Trophoblast cell (in vitro differentiated cells and primary cell): ENCODE measurements around the gene NAXE.

Experiments
- DNase-seq, 2 donors: peaks; one replicate each; pipeline ENCODE4 v3.0.0-alpha.2; 2016
- H2AFZ ChIP-seq: 2 replicates; pipeline ENCODE4 v1.6.1; 2013; ENCODE audit warnings: low read length, moderate library complexity, mild to moderate bottlenecking; ENCODE audit not compliant: insufficient read depth, poor library complexity
- H2AK5ac ChIP-seq: 2 replicates; pipeline ENCODE4 v1.6.1; 2013; ENCODE audit warnings: mild to moderate bottlenecking, low read length
- H2BK120ac ChIP-seq: 2 replicates; pipeline ENCODE4 v1.6.1; 2013; ENCODE audit warnings: low read length, mild to moderate bottlenecking, moderate library complexity; ENCODE audit not compliant: insufficient read depth, poor library complexity
- H2BK12ac ChIP-seq: 2 replicates; pipeline ENCODE4 v1.6.1; 2013; ENCODE audit warnings: mild to moderate bottlenecking, low read length, moderate library complexity
- H2BK5ac ChIP-seq: 2 replicates; pipeline ENCODE4 v1.6.1; 2013; ENCODE audit warnings: low read length, low read depth, moderate library complexity, mild to moderate bottlenecking; ENCODE audit not compliant: poor library complexity
- H3K14ac ChIP-seq: 2 replicates; pipeline ENCODE4 v1.6.1; 2013; ENCODE audit warnings: mild to moderate bottlenecking, low read length
- H3K18ac ChIP-seq: 2 replicates; pipeline ENCODE4 v1.6.1; 2013; ENCODE audit warnings: mild to moderate bottlenecking, low read length
- H3K23ac ChIP-seq: 2 replicates; pipeline ENCODE4 v1.6.1; 2013; ENCODE audit warnings: low read length
- H3K27ac ChIP-seq: 2 replicates; pipeline ENCODE4 v1.5.1; 2013; ENCODE audit warnings: low read depth, mild to moderate bottlenecking, inconsistent platforms, low read length, moderate library complexity
- H3K27me3 ChIP-seq: 2 replicates; pipeline ENCODE4 v1.6.1; 2013; ENCODE audit warnings: inconsistent platforms, mild to moderate bottlenecking, low read length, moderate library complexity; ENCODE audit not compliant: insufficient read depth
- H3K36me3 ChIP-seq, 2 experiments: 1 replicate in 1 of 2; 2 replicates in 1 of 2; pipeline ENCODE4 v1.6.1; 2013; ENCODE audit warnings: low read length in 2 of 2, mild to moderate bottlenecking in 2 of 2, moderate library complexity in 1 of 2; ENCODE audit not compliant: insufficient read depth in 2 of 2, control insufficient read depth in 1 of 2
- H3K4ac ChIP-seq: 2 replicates; pipeline ENCODE4 v1.6.1; 2013; ENCODE audit warnings: low read depth, mild to moderate bottlenecking, low read length, moderate library complexity
- H3K4me1 ChIP-seq, 2 experiments: 1 replicate in 1 of 2; 2 replicates in 1 of 2; pipeline ENCODE4 v1.6.1; 2013; ENCODE audit warnings: low read length in 2 of 2, mild to moderate bottlenecking in 2 of 2, moderate library complexity in 1 of 2; ENCODE audit not compliant: insufficient read depth in 2 of 2, control insufficient read depth in 1 of 2
- H3K4me2 ChIP-seq: 2 replicates; pipeline ENCODE4 v1.6.1; 2013; ENCODE audit warnings: inconsistent platforms, mild to moderate bottlenecking, low read length, moderate library complexity
- H3K4me3 ChIP-seq: 2 replicates; pipeline ENCODE4 v1.5.1; 2013; ENCODE audit warnings: mild to moderate bottlenecking, low read depth, low read length, inconsistent platforms
- H3K79me1 ChIP-seq: one replicate; pipeline ENCODE4 v1.6.1; 2013; ENCODE audit warnings: low read length
- H3K79me2 ChIP-seq: 2 replicates; pipeline ENCODE4 v1.6.1; 2013; ENCODE audit warnings: low read length, mild to moderate bottlenecking; ENCODE audit not compliant: control insufficient read depth, insufficient read depth, poor library complexity
- H3K9ac ChIP-seq: 2 replicates; pipeline ENCODE4 v1.6.1; 2013; ENCODE audit warnings: mild to moderate bottlenecking, low read length
- H3K9me3 ChIP-seq: 2 replicates; pipeline ENCODE4 v1.6.1; 2013; ENCODE audit warnings: low read depth, mild to moderate bottlenecking, control low read depth, inconsistent platforms, low read length; ENCODE audit not compliant: insufficient read depth
- H4K12ac ChIP-seq: 2 replicates; pipeline ENCODE4 v1.6.1; 2013; ENCODE audit warnings: low read depth, mild to moderate bottlenecking, low read length, moderate library complexity
- H4K8ac ChIP-seq: 2 replicates; pipeline ENCODE4 v1.6.1; 2013; ENCODE audit warnings: low read depth, mild to moderate bottlenecking, low read length, moderate library complexity
- H4K91ac ChIP-seq: one replicate; pipeline ENCODE4 v1.6.1; 2013; ENCODE audit warnings: low read depth, mild to moderate bottlenecking, low read length, moderate library complexity
- WGBS: extraction: QIAGEN DNeasy Blood & Tissue Kit; methylation state at CpG from one replicate; pipeline ENCODE4 v1.1.7; 2013; ENCODE audit warnings: missing lambda C conversion rate; ENCODE audit not compliant: insufficient read length, insufficient coverage; ENCODE audit errors: extremely low coverage; 5-methylcytosine and 5-hydroxymethylcytosine counted together

Gene NAXE

GRCh38 chr1:156589546-156589945 is 2.0 kb upstream of the NAXE start:
- no CpG with 5 or more reads among the region's 5 CpGs for WGBS
- no peak overlapping the region for H2BK12ac ChIP-seq
- no peaks in the 10 kb centered on the region for H3K27me3 ChIP-seq
- H4K12ac ChIP-seq: no peak overlapping the region
- no peak overlapping the region for H2BK120ac ChIP-seq
- H4K91ac ChIP-seq: no peak overlapping the region
- H3K4me2 ChIP-seq: no peak overlapping the region
- H2AFZ ChIP-seq: no peak overlapping the region
- peaks cover 6% of the 10 kb centered on the region for H3K79me2 ChIP-seq
- peaks cover 3 to 8% of the 10 kb centered on the region in 2 experiments for H3K4me1 ChIP-seq
- peaks cover 12 to 13% of the 10 kb centered on the region in 2 experiments for H3K36me3 ChIP-seq
- DNase-seq: no peak
- H2BK5ac ChIP-seq: no peak overlapping the region
- H3K18ac ChIP-seq: no peak overlapping the region
- no peak overlapping the region for H2AK5ac ChIP-seq
- H3K14ac ChIP-seq: no peak overlapping the region
- H3K9me3 ChIP-seq: no peaks in the 10 kb centered on the region
- H3K4me3 ChIP-seq: no peak overlapping the region
- peaks cover 6% of the 10 kb centered on the region for H3K79me1 ChIP-seq
- H3K9ac ChIP-seq: no peak overlapping the region
- H3K4ac ChIP-seq: no peak overlapping the region
- H4K8ac ChIP-seq: no peak overlapping the region
- H3K27ac ChIP-seq: no peak overlapping the region
- no peak overlapping the region for H3K23ac ChIP-seq

- Histone ChIP-seq H3K79me1 (peaks cover 6% of the 10 kb centered on the region), H4K8ac (no peak overlapping the region), H3K18ac (no peak overlapping the region), H3K36me3 (peaks cover 21 to 22% of the 10 kb centered on the region in 2 experiments), H2BK120ac (no peak overlapping the region), H3K9me3 (no peaks in the 10 kb centered on the region), H2AK5ac (no peak overlapping the region), H3K27me3 (no peaks in the 10 kb centered on the region), H2AFZ (no peak overlapping the region), H2BK5ac (no peak overlapping the region), H4K91ac (no peak overlapping the region), H3K23ac (no peak overlapping the region), H3K9ac (no peak overlapping the region), H3K79me2 (peaks cover 6% of the 10 kb centered on the region), H3K14ac (no peak overlapping the region), H3K4me2 (no peak overlapping the region), H3K4me1 (peaks cover 3 to 8% of the 10 kb centered on the region in 2 experiments), H3K4me3 (no peak overlapping the region), H3K4ac (no peak overlapping the region), H2BK12ac (no peak overlapping the region), H4K12ac (no peak overlapping the region), H3K27ac (no peak overlapping the region)
- WGBS: no CpG with 5 or more reads among the region's 10 CpGs
- DNase-seq: no peak
Measured at GRCh38 chr1:156590326-156591180, 1.0 kb upstream of the NAXE start.

GRCh38 chr1:156591181-156591431 is 470 bp upstream of the NAXE start:
- Histone ChIP-seq H2AK5ac (no peak overlapping the region), H4K12ac (peak overlapping the region; percentile 61), H3K23ac (no peak overlapping the region), H3K36me3 (peaks cover 25 to 28% of the 10 kb centered on the region in 2 experiments), H4K91ac (peak overlapping the region; percentile 59), H4K8ac (peak overlapping the region; percentile 94), H2BK12ac (no peak overlapping the region), H2BK120ac (no peak overlapping the region), H3K4me2 (peak overlapping the region; percentile 93), H3K79me2 (peaks cover 6% of the 10 kb centered on the region), H3K18ac (no peak overlapping the region), H3K4ac (no peak overlapping the region), H3K4me1 (peaks cover 3 to 8% of the 10 kb centered on the region in 2 experiments), H3K27ac (no peak overlapping the region), H3K14ac (no peak overlapping the region), H3K27me3 (no peaks in the 10 kb centered on the region), H3K4me3 (peak overlapping the region; percentile 72), H3K79me1 (peaks cover 6% of the 10 kb centered on the region), H2AFZ (no peak overlapping the region), H3K9me3 (no peaks in the 10 kb centered on the region), H3K9ac (peak overlapping the region; percentile 80), H2BK5ac (no peak overlapping the region)
- no CpG with 5 or more reads among the region's 6 CpGs for WGBS
- no peak for DNase-seq

GRCh38 chr1:156592158-156592909 is 758 bp downstream of the NAXE start:
- H3K14ac ChIP-seq: peak overlapping the region; percentile 80
- peak overlapping the region; percentile 30 for H3K4ac ChIP-seq
- no peak overlapping the region for H3K27ac ChIP-seq
- no peak overlapping the region for H3K23ac ChIP-seq
- peak overlapping the region; percentile 90 for H4K12ac ChIP-seq
- H3K79me2 ChIP-seq: peaks cover 6% of the 10 kb centered on the region
- H4K91ac ChIP-seq: peak overlapping the region; percentile 65
- peaks cover 3 to 8% of the 10 kb centered on the region in 2 experiments for H3K4me1 ChIP-seq
- DNase-seq: no peak
- H3K9me3 ChIP-seq: no peaks in the 10 kb centered on the region
- peak overlapping the region; percentile 82 for H3K9ac ChIP-seq
- H3K4me2 ChIP-seq: peak overlapping the region; percentile 93
- H3K36me3 ChIP-seq: peaks cover 29 to 37% of the 10 kb centered on the region in 2 experiments
- peaks cover 6% of the 10 kb centered on the region for H3K79me1 ChIP-seq
- H3K27me3 ChIP-seq: no peaks in the 10 kb centered on the region
- peak overlapping the region; percentile 42 for H2AFZ ChIP-seq
- H2BK12ac ChIP-seq: no peak overlapping the region
- H3K4me3 ChIP-seq: peak overlapping the region; percentile 79
- peak overlapping the region; percentile 89 for H4K8ac ChIP-seq
- no peak overlapping the region for H2BK5ac ChIP-seq
- WGBS: no CpG with 5 or more reads among the region's 16 CpGs
- peak overlapping the region; percentile 91 for H3K18ac ChIP-seq
- H2BK120ac ChIP-seq: no peak overlapping the region
- H2AK5ac ChIP-seq: peak overlapping the region; percentile 16
